ENCODE measurements around the gene TBC1D10A. TPM values are rescaled to one million over a fixed set of nuclear protein-coding genes. Genes with fewer than 3 reads are reported as not detected.

Gene TBC1D10A
- total RNA-seq, 2 donors from 2014 or later: 32.0 to 41.2 TPM

DNA sequence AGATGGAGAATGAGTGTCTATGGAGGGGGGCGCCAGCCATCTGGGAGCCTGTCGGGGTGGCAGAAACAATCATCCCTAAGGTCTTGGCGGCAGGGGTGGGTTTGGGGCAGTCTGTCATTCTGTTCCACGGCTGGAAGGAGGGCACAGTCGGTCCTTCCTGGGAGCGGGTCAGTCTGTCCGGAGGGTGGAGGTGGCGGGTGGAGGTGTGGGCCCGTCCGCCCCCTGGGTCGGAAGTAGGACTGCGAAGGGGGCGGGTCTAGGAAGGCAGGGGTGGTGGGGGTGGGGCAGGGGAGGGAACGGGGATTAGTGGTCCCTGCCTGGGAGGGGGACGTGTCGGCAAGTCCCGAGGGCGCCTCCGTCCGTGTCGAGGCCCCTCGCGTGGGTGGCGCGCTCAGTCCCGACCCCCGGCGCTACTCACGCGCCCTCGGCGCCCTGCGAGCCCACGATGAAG is 461 bp downstream of the TBC1D10A start:
- DNase-seq (peak; percentile 70), ATAC-seq (peak; percentile 52)
- intact Hi-C loops (cut with DNase I, micrococcal nuclease): loop anchor here in 1 of 2 donors (2.0 kb wide), 1 partner anchor 37 kb away; the partner anchor contains the start of gene CASTOR1

DNA sequence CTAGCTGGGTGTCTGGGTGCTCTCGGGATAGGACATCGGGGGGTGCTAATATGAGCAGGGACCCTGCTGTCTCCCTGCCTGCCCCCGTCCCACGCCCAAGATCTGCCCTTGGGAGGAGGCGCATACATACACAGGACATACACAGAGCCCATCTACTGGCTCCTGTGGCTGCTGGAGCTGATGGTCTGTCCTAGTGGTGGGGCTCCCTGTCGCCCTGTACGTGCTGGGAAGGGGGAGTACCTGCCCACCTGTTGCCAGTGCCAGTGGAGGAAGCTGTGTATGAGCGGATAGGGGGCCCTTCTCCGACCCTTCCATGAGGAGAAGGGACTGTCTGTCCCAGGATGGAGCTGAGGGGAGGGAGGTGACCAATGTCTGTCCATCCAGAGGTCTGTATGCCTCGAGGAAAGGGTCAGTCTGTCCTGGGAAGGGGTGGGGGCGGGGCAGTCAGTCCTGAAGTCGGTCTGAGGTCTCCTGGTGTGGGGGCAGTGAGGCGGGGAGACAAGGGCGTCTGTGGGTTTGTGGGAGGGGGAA is 952 bp downstream of the TBC1D10A start:
- intact Hi-C loops (cut with DNase I, micrococcal nuclease): loop anchor here in 1 of 2 donors (2.0 kb wide), 1 partner anchor 37 kb away; the partner anchor contains the start of gene CASTOR1
- ATAC-seq (no peak), DNase-seq (peak in 1 of 2 donors; percentile 49)

DNA sequence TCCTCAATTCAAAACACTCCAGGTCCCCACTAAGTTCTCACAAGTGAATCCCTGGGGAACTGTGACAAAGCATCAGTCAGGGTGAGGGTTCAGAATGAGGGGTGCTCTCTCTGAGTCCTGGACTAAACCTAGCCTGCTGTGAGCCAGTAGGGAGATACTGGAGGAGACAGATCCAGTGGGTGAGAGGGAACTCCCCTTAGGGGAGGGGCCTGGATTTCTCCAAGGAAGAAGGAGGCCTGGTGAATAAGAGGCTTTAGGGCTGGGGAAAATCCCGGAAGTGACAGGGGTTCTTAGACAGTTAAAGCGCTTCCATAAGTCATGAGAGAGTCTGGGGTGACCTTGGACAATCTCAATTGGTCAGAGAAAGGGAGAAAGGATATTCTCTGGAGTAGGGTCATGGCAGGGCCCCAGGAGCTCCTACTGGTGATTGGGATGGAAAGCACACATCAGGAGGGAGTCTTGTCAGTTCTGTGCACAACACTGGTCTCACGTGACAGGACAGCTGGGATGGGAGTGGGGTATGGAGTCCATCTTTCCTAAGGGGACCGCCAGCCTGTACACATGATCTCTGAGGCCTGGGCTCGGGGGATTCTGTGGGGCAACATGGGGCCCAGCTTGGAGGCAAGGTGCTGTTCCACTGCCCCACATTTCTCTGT is 1.5 kb downstream of the TBC1D10A start:
- ATAC-seq (peak; percentile 54), DNase-seq (peak; percentile 64 to 83)
- intact Hi-C loops (cut with DNase I, micrococcal nuclease): no loop called here

DNA sequence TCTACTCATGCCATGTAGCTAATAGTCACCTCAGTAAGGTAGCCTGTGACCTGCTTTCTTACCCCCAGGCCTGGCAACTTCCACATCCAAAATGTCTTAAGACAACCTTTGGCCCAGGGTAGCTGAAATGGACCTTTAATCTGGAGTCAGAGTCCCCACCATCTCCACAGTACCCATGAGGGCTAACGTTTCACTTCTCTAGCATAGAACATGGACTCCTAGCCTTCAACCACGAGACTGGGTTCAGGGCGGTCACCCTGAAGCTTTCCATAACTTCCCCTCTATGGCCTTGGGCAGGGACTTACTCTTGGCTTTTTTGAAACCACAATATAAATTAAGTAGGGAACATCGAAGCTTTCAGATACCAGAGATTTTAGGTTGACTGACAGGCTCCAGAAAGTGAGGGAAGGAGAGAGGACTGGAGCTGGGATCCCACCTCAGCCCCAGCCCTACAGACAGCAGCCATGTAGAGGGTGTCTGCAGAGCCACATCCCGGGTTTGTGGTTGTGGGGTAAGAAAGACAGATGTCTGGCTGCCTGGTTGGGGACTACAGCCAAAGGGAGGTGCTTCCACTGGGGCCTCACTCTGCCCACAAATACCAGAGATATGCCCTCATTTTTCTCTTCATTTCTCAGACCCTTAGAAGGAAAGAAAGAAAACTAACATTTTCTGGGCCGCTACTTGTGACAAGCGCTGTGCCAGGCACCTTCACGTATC is 2.6 kb downstream of the TBC1D10A start:
- DNase-seq (no peak), ATAC-seq (no peak)
- intact Hi-C loops (cut with DNase I, micrococcal nuclease): no loop called here

GRCh38 chr22:30323246-30323645 is 3.5 kb downstream of the TBC1D10A start:
- intact Hi-C loops (cut with DNase I, micrococcal nuclease): no loop called here
- DNase-seq (no peak), ATAC-seq (no peak)

- ATAC-seq: no peak
- DNase-seq: no peak
- intact Hi-C loops (cut with DNase I, micrococcal nuclease): no loop called here
These were observed 5.3 kb downstream of the TBC1D10A start for GRCh38 chr22:30321461-30321860.

DNA sequence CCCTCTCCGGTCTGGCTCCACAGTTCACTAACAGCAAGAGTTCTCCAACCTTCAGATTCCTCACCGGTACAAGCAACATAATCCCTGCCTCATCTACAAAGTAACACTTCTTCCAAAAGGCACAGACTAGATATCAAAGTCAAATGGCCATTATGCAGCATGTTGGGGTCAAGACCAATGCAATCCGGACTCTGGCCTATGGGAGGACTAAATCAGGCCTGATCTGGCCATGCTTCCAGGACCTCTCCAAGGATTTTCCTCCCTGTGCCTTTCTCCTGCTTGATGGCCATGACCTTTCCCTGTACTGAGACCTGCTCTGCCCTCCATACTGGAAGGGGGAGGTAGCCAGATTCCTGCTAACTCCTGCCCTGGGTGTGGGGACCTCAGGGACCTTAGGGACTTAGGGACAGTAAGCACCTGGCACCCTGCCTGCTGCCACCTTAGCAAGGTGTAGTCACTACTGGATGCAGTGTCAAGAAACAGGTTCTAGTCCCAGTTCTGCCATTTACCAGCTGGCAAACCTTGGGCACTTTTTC is 6.7 kb downstream of the TBC1D10A start:
- ATAC-seq: no peak
- intact Hi-C loops (cut with DNase I, micrococcal nuclease): no loop called here
- no peak for DNase-seq

DNA sequence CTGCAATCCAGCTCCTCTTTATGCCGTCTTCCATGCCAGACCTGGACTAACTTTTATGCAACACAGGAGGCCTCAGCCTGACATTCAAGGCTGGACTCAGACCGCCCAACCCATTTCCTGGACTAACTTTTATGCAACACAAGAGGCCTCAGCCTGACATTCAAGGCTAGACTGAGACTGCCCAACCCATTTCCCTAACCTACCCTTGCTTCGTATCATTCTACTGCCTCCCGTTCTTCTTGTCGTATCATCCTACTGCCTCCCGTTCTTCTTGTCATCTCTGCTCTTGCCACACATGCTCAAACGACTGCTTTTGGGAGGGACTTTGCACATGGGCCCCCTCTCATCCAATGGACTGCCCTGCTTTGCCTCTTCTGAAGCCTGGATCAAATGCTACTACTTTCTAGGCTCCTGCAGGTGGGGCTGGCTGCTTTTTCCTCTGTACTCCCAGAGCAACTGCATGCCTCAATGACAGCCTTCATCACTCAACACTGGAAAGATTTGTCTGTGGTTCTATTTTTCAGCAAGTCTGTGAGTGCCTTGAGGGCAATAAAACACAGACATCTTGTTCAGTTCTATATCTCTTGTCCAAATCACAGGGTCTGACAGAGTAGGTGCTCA is 7.8 kb downstream of the TBC1D10A start:
- DNase-seq (no peak), ATAC-seq (no peak)
- intact Hi-C loops (cut with DNase I, micrococcal nuclease): no loop called here

DNA sequence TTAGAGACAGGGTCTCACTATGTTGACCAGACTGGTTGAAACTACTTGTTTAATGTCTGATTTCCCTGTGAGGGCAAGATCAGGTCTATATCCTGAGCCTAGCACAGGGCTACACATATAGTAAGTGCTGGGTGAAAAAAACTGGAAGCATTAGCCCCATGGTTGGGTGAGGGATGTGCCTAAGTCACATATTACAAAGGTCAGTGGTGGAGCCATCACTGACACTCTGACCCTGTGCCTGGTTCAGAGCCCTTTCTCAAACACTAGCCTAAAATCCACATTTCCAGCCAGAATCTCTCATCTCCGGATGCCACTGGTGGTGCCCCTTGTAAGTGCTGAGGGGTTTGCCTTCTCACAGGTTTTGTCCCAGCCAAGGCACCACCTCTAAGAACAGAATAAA is 9.0 kb downstream of the TBC1D10A start:
- DNase-seq (no peak), ATAC-seq (no peak)
- intact Hi-C loops (cut with DNase I, micrococcal nuclease): no loop called here

GRCh38 chr22:30315962-30316576 is 10.7 kb downstream of the TBC1D10A start:
- ATAC-seq (no peak), DNase-seq (no peak)
- intact Hi-C loops (cut with DNase I, micrococcal nuclease): no loop called here

GRCh38 chr22:30314915-30315314 is 11.8 kb downstream of the TBC1D10A start:
- DNase-seq: no peak
- intact Hi-C loops (cut with DNase I, micrococcal nuclease): no loop called here
- ATAC-seq: no peak

DNA sequence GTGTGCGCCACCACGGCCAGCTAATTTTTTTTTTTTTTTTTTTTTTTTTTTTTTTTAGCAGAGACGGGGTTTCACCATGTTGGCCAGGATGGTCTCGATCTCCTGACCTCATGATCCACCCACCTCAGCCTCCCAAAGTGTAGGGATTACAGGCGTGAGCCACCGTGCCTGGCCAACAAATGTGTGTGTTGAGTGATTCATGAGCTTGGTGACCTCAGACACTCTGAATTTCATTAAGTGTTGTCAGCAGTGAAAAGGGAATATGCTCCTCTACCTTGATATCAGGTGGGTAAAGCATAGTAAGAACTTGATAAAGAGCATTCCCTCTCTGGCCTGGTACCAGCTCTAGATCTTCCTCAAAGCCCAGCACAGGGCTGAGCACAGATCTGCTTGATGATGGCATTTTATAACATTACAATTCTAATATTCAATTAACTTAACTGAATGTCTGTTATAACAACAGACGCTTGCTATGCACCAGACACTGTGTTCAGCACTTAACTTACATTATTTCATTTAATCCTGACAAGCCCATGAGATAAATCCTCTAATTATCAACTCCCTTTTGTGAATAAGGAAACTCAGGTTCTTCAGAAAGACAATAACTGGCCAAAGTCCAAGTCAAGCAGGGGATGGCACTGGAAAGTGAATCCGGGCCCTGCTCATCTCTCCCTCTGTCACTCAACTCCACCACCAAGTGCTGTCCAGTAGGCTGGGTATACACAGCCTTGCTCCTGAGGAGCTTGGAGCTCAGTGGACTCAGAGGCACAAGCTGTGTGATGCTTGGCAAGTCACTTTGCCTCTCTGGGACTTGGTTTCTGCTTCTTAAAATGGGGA is 13.0 kb downstream of the TBC1D10A start:
- ATAC-seq (peak; percentile 28), DNase-seq (no peak)
- intact Hi-C loops (cut with DNase I, micrococcal nuclease): no loop called here

- ATAC-seq (peak; percentile 10), DNase-seq (no peak)
- intact Hi-C loops (cut with DNase I, micrococcal nuclease): no loop called here
These were observed 14.7 kb downstream of the TBC1D10A start for GRCh38 chr22:30312053-30312452.

DNA sequence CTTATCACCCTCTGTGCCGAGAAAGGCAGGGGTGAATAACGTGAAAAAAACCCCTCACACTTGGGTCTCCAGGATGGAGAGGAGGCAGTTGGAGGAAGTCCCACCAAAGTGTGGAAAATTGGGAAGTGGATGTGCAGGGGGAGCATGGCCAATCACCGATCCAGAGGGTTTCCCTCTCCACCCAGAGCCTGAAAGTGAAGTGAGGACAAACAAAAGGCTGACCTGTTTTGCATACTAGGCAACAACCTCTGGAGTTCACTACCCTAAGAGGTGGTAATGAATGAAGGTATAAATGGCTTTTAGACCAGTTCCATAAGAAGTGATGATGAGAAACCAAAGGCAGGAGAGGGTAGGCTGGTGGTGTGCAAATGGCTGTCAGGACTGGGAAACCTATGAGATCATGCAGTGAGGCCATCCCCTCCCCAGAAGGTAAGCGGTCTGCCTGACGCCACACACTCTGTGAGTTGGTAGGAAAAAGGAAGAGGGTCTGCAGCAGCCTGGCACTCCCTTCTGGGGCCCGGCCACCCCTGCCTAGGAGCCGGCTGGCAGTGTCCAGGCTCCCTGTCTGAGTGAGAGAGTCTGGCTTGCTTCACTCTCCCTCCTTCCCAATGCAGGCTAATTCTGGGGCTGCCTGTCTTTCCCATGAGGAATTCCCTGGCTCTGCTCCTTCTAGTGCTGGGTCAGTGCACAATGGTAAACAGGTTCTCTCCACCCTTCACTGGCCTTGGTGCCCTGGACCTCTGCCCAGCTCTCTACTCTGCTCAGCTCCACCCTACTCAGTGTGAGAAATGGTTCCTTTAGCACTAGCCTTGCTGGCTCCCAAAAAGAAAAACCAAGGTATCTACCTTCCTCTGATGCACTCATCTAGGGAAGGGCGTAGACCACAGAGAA is 15.6 kb downstream of the TBC1D10A start:
- ATAC-seq: peak; percentile 83
- intact Hi-C loops (cut with DNase I, micrococcal nuclease): no loop called here
- DNase-seq: peak; percentile 81 to 82

DNA sequence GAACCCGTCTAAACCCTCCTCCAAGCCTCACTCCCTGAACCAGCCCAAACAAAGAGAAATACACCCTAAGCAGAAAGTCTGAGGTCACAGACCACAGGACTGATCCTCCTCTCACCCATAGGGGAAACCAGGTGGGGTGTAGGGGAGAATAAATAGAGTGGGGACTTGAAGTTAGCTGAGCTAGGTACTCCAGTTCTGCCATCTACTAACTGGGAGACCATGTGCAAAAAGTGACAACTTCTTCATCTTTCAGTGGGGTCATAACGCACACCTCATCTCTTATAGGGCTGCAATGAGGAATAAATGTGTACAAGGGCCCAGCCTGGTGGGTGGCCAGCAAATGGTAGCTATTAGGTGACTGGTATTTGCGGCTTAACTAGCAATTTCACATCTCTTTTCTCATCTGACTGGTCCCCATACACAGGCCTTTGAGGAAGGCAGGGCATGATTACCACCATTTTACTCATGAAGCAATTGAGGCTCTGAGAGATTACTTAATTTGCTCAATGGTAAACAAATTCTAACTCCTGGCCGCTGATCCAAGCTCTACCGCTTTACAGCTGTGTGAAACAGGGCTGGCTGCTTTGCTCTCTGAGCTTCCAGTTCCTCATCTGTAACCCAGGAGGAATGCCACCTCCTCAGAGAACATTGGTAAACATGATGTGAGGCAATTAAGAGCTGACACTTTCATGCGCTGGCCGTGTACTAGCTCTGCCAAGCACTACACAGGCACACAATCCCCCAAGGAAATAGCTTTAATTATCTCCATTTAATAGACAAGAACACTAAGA is 16.6 kb downstream of the TBC1D10A start:
- ATAC-seq: peak; percentile 71
- DNase-seq: peak; percentile 64 to 80
- intact Hi-C loops (cut with DNase I, micrococcal nuclease): no loop called here

GRCh38 chr22:30308518-30309230 is 18.1 kb downstream of the TBC1D10A start:
- intact Hi-C loops (cut with DNase I, micrococcal nuclease): no loop called here
- ATAC-seq (no peak), DNase-seq (peak in 1 of 2 donors; percentile 52)
